ENCODE results near the gene DHRSX.

Gene DHRSX

DNA sequence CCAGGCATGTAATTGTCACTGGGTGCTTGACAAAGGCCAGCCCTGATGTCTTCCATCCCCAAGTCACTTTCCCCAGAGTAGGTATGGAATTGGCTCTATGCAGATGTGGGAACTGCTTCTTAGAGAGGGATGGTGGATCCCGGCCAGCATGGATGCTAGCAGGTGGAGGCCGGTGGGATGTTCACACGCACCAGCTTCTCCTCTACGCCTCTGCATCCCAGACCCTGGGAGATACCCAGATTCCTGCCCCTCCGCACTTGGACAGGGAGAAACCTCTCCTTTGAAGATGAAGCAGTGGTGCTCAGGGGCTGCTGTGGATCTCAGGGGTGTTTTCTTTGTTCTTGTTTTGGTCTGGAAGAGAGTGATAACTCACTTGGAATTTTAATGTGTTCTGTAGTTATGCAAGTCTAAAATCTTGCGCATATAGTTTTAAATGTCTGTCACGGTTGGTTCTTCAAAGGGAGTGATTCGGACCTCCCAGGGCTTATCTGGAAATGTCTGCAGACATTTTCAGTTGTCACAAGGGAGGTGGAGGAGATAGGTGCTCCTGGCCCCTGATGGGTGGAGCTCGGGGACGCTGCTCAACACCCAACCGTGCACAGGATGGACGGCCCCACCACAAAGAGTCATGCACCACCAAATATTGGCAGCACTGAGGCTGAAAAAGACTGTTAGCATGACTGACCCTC is 308.0 kb downstream of the DHRSX start:
- TF ChIP-seq, protein P1, sequence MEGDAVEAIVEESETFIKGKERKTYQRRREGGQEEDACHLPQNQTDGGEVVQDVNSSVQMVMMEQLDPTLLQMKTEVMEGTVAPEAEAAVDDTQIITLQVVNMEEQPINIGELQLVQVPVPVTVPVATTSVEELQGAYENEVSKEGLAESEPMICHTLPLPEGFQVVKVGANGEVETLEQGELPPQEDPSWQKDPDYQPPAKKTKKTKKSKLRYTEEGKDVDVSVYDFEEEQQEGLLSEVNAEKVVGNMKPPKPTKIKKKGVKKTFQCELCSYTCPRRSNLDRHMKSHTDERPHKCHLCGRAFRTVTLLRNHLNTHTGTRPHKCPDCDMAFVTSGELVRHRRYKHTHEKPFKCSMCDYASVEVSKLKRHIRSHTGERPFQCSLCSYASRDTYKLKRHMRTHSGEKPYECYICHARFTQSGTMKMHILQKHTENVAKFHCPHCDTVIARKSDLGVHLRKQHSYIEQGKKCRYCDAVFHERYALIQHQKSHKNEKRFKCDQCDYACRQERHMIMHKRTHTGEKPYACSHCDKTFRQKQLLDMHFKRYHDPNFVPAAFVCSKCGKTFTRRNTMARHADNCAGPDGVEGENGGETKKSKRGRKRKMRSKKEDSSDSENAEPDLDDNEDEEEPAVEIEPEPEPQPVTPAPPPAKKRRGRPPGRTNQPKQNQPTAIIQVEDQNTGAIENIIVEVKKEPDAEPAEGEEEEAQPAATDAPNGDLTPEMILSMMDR (IDR thresholded peaks at IDR 0.05; ENCODE audit: borderline replicate concordance, insufficient read depth, low read depth, low read length), result no peak

DNA sequence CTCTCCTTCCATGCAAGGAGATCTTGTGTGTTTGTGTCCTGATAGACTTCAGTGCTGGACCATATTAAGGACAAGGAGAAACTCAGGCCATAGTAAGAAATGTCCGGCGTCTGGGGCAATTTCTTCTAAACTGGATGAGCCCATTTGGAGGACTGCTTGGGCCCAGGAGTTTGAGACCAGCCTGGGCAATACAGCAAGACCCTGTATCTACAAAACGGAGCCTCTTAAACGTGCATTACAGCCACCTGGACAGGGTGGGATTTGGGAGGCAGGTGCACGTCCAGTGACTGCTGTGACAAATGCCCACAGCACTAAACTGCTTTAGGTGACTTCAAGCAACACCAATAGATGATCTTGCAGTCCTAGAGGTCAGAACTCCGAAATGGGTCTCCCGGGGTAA is 311.9 kb downstream of the DHRSX start:
- no peak overlapping the region for H3K4me3 ChIP-seq (ENCODE audit: low read depth, low read length)
- TF ChIP-seq, protein P1 (IDR thresholded peaks at IDR 0.05; ENCODE audit: borderline replicate concordance, insufficient read depth, low read depth, low read length), result no peak

More for the DNA sequence above, 308.0 kb downstream of the DHRSX start:
- H3K4me3 ChIP-seq (ENCODE audit: low read depth, low read length), result no peak overlapping the region

DNA sequence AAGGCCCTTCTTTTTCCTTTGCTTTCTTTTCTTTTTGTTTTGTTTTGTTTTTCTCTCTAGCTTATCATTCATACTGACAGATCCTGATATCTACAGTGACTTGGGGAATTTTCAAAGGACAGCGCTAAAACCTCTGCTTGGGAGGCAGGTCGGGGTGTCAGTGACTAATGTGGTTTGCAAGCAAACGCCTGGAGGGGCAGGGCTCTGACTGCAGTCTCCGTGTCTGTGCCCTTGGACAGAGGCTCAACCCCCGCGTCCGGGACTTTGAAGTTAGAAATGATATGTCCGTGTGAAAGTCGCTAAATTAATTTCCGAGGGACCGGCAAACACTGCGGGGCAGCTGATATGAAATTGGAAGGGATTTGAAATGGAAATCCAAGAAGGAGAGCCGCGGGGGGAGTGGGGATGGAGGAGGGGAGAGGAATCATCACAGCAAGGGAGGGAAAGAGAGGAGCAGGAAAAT is 312.4 kb downstream of the DHRSX start:
- TF ChIP-seq, protein P1 (IDR thresholded peaks at IDR 0.05; ENCODE audit: borderline replicate concordance, insufficient read depth, low read depth, low read length), result no peak
- H3K4me3 ChIP-seq (ENCODE audit: low read depth, low read length), result no peak overlapping the region

DNA sequence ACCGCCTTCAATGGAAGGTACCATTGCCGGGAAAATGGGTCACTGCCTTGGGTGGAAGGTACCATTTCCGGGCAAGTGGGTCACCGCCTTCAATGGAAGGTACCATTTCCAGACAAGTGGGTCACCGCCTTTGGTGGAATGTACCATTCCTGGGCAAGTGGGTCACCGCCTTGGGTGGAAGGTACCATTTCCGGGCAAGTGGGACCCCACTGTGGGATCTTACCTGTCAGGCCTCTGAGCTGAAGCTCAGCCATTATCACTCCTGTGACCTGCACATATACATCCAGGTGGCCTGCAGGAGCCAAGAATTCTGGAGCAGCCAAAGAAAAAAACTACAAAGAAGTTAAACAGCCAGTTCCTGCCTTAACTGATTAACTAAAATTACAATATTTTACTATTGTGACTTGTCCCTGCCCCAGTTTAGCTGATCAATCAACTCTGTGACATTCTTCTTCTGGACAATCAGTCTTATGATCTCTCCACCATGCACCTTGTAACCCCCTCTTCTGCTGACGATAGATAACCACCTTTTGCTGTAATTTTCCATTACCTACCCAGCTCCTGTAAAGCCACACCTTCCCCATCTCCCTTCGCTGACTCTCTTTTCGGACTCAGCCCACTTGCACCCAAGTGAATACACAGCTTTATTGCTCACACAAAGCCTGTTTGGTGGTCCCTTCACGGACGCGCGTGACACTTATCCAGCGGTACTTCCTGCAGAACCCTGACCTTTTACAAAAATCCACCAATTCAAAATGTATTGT is 313.2 kb downstream of the DHRSX start:
- TF ChIP-seq, protein P1 (IDR thresholded peaks at IDR 0.05; ENCODE audit: borderline replicate concordance, insufficient read depth, low read depth, low read length), result no peak
- H3K4me3 ChIP-seq (ENCODE audit: low read depth, low read length), result no peak overlapping the region

DNA sequence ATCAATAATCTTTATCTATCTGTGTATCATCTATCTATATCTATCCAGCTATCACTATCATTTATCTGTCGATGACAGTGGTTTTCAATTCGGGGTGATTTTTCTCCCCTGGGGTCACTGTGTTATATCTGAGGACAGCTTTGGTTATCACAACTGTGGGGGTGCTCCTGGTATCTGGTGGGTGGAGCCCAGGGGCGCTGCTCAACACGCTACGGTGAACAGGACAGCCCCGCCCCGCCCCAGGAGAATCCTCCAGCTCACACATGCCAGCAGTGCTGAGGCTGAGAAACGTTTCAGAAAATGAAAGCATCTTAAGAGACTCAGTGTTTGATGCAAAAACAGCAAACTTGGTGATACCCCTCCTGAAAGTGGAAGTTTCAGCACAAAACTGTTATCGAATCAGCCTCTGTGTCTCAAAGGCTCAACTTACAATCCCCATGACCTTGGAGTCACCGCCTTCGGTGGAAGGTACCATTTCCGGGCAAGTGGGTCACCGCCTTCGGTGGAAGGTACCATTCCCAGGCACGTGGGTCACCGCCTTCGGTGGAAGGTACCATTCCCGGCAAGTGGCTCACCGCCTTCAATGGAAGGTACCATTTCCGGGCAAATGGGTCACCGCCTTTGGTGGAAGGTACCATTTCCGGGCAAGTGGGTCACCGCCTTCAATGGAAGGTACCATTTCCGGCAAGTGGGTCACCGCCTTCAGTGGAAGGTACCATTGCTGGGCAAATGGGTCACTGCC is 315.3 kb downstream of the DHRSX start:
- no peak overlapping the region for H3K4me3 ChIP-seq (ENCODE audit: low read depth, low read length)
- TF ChIP-seq, protein P1 (IDR thresholded peaks at IDR 0.05; ENCODE audit: borderline replicate concordance, insufficient read depth, low read depth, low read length), result no peak

DNA sequence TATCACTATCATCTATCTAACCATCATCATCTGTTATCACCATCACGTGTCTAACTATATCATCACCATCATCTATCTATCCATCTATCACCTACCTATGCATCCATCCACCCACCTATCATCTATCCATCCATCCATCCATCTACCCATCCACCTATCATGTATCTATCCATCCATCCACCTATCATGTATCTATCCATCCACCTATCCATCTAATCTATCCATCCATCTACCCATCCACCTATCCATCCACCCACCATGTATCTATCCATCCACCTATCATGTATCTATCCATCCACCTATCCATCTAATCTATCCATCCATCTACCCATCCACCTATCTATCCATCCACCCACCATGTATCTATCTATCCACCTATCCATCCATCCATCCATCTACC is 316.7 kb downstream of the DHRSX start:
- TF ChIP-seq, protein P1 (IDR thresholded peaks at IDR 0.05; ENCODE audit: borderline replicate concordance, insufficient read depth, low read depth, low read length), result no peak
- H3K4me3 ChIP-seq (ENCODE audit: low read depth, low read length), result no peak overlapping the region

Measured in GM12875 (cell line).